Endothelial cell of umbilical vein (primary cell): ENCODE data around the gene FAM177B.

Experiments
- CTCF ChIP-seq, 2 donors: IDR thresholded peaks; 1 replicate in 1 of 2; 2 replicates in 1 of 2; pipeline ENCODE4 v1.5.1; 2011; ENCODE audit warnings: low read length in 2 of 2, mild to moderate bottlenecking in 2 of 2, moderate library complexity in 2 of 2, control low read depth in 1 of 2, inconsistent platforms in 1 of 2, low read depth in 1 of 2; ENCODE audit not compliant: insufficient read depth in 1 of 2; ENCODE audit errors: extremely low read depth in 1 of 2
- EZH2 ChIP-seq: IDR thresholded peaks from 2 replicates; pipeline ENCODE4 v1.6.1; 2012; ENCODE audit warnings: borderline replicate concordance, low read depth, mild to moderate bottlenecking, moderate library complexity, low read length, inconsistent platforms; ENCODE audit not compliant: severe bottlenecking
- POLR2A ChIP-seq: IDR thresholded peaks from 2 replicates; pipeline ENCODE4 v1.6.1; 2012; ENCODE audit warnings: low read depth, mild to moderate bottlenecking, control low read depth, low read length
- POLR2AphosphoS5 ChIP-seq: IDR thresholded peaks from 2 replicates; pipeline ENCODE4 v1.6.1; 2012; ENCODE audit warnings: low read depth, mild to moderate bottlenecking, control low read depth, low read length, moderate library complexity; ENCODE audit not compliant: insufficient read depth

- TF ChIP-seq POLR2A (no peak), CTCF (IDR thresholded peaks at IDR 0.05; ENCODE audit: extremely low read depth in 1 of 2, insufficient read depth in 1 of 2, low read depth in 1 of 2, low read length in 2 of 2) (no peak), POLR2AphosphoS5 (no peak), EZH2 (no peak)
These were observed 12.9 kb downstream of the FAM177B start for GRCh38 chr1:222749927-222750326.
